ENCODE results near the gene SLC6A1. TPM values are rescaled to one million over a fixed set of nuclear protein-coding genes. Genes with fewer than 3 reads are reported as not detected.

The SLC6A1 gene
- total and polyA plus RNA-seq, 2 of the 8 experiments (the other 6 are each of a cell fraction or from before 2014, with no cell fraction given) = 0.30 to 0.63 TPM

GRCh38 chr3:10944866-10945265, 47.7 kb upstream of the SLC6A1 start:
- no peak for TF ChIP-seq TAF7 (optimal IDR thresholded peaks at IDR 0.05; ENCODE audit: borderline replicate concordance, low read depth, low read length)
- no peak for TF ChIP-seq BCL11A (IDR thresholded peaks at IDR 0.05; ENCODE audit: low read depth in 2 of 2, low read length in 2 of 2)
- TF ChIP-seq HDAC2 (IDR thresholded peaks at IDR 0.05; ENCODE audit: borderline replicate concordance in 1 of 2, low read depth in 2 of 2, low read length in 2 of 2) = no peak
- TF ChIP-seq HDAC6 (IDR thresholded peaks at IDR 0.05; ENCODE audit: low read depth, low read length) = no peak
- Histone ChIP-seq H2BK5ac (ENCODE audit: low read depth, low read length) (no peak overlapping the region), H3K23ac (ENCODE audit: insufficient read length) (no peak overlapping the region), H3K18ac (ENCODE audit: extremely low read depth, low read length) (no peak overlapping the region), H2BK15ac (ENCODE audit: low read length) (no peak overlapping the region), H3K56ac (replicated peaks; ENCODE audit: insufficient read length, low read depth, low read length) (no peak overlapping the region), H3K14ac (ENCODE audit: insufficient read length) (no peak overlapping the region), H4K20me1 (replicated peaks in 1 of 2; ENCODE audit: control insufficient read depth in 1 of 2, insufficient read depth in 2 of 2, low read length in 2 of 2) (peaks cover 0 to 2% of the 10 kb centered on the region in 2 experiments), H2BK120ac (replicated peaks; ENCODE audit: low read depth, low read length) (no peak overlapping the region), H3K79me2 (ENCODE audit: control insufficient read depth in 1 of 2, insufficient read depth in 2 of 2, low read length in 2 of 2) (no peaks in the 10 kb centered on the region), H3K79me1 (ENCODE audit: low read depth, low read length) (no peaks in the 10 kb centered on the region), H3K23me2 (ENCODE audit: low read depth, low read length) (no peaks in the 10 kb centered on the region), H2AFZ (ENCODE audit: low read length) (no peak overlapping the region), H4K8ac (ENCODE audit: extremely low read depth, insufficient read depth, low read length) (no peak overlapping the region), H2BK12ac (ENCODE audit: low read depth, low read length) (no peak overlapping the region), H3K4ac (replicated peaks; ENCODE audit: insufficient read length, low read depth, low read length) (no peak overlapping the region), H3K4me2 (ENCODE audit: insufficient read depth in 1 of 2, low read depth in 2 of 2, low read length in 2 of 2) (no peak overlapping the region), H3K9me3 (ENCODE audit: insufficient read depth in 2 of 2, low read depth in 1 of 2, low read length in 1 of 2) (peaks cover 12% of the 10 kb centered on the region in 2 experiments), H2BK20ac (ENCODE audit: low read length) (no peak overlapping the region), H4K5ac (ENCODE audit: insufficient read length, low read depth, low read length) (no peak overlapping the region), H3K27ac (ENCODE audit: low read depth, low read length) (no peak overlapping the region), H3K27me3 (replicated peaks in 1 of 4; ENCODE audit: control insufficient read depth in 3 of 4, extremely low read depth in 1 of 4, insufficient read depth in 3 of 4, low read length in 3 of 4) (no peaks in the 10 kb centered on the region; a peak in 1 of 7 replicates), H3K4me3 (ENCODE audit: extremely low read depth in 1 of 4, insufficient read depth in 2 of 4, low read depth in 3 of 4, low read length in 4 of 4) (no peak overlapping the region), H3K9ac (replicated peaks in 1 of 4; ENCODE audit: extremely low read depth in 1 of 4, low read depth in 3 of 4, low read length in 3 of 4) (no peak overlapping the region), H3K36me3 (ENCODE audit: control insufficient read depth in 2 of 4, insufficient read depth in 4 of 4, low read length in 3 of 4) (no peaks in the 10 kb centered on the region), H2AK5ac (ENCODE audit: low read depth, low read length) (no peak overlapping the region), H4K91ac (replicated peaks; ENCODE audit: insufficient read length, low read length) (no peak overlapping the region), H3K4me1 (replicated peaks in 1 of 4; ENCODE audit: control insufficient read depth in 3 of 4, insufficient read depth in 4 of 4, low read length in 3 of 4) (no peaks in the 10 kb centered on the region)
- 94% methylated on average over 8 of the region's 8 CpGs; no CpG with 5 or more reads in 1 of the 2 experiments for whole genome bisulfite sequencing, 2 experiments (ENCODE audit: extremely low coverage in 1 of 2, insufficient coverage in 1 of 2, insufficient read length in 1 of 2, insufficient replicate concordance in 2 of 2, low coverage in 1 of 2, low lambda C conversion rate in 2 of 2, missing lambda C conversion rate in 1 of 2)
- ChIA-PET CTCF (ENCODE audit: partially characterized antibody) (interaction anchor here (0.7 to 16.2 kb wide), 36 partner anchors 8 to 533 kb away, joined by 3 to 211 read pairs (median 7); partner anchors contain the start of genes HRH1 and SLC6A1), POLR2A (ENCODE audit: partially characterized antibody) (no interaction called here)
- no peak for FAIRE-seq
- no peak for DNase-seq (ENCODE audit: low read depth in 1 of 2, low spot score in 2 of 2)

All from H1 (cell line).